ENCODE data around the gene DLEC1.

DLEC1 gene

DNA sequence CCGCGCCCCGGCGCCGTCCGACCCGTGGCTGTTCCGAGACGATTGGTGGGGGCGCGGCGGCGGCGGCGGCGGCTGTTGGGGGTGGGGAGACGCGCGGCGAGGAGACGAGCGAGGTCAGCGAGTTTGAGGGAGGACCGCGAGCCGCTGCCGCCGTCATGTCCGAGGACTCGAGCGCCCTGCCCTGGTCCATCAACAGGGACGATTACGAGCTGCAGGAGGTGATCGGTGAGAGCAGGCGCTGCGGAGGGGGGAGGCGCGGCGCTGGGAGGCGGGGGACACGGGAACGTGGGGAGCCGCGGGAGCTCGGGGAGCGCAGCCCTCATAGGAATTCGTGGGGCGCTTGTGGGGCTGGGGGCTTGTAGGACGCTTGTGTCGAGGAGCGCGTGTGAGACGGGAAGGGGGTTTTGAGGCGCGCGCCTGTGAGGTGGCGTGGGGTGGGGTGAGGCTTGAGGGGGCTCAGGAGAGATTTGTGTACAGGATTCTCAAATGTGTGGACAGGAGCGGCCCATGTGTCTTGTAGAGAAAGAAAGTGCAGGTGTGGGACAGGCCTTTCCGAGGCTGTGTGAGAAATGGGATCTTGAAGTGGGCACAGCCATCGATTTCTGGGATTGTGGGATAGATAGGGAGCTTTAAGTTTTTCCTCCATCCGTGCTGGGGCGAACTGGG, 126.8 kb downstream of the DLEC1 start:
- peak; percentile 59 for DNase-seq

DNA sequence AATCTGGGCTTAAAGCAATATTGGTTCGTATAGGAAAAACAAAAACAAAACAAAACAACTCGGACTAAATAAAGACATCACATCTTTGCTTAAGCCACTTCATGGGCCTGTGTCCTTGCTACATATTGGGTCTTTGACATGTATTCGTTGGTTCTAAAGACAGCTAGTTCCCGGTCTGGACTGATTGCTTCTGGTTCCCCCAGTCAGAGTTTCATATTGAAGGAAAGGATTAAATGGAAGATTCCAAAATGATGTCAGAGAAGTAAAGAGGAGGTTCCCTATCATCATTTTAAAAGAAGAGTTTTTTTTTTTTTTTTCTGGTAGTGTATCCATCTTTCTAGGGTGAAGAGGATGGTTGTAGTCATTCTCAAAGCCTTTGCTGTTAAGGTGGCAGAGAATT, 128.6 kb downstream of the DLEC1 start:
- peak; percentile 13 for DNase-seq

DNA sequence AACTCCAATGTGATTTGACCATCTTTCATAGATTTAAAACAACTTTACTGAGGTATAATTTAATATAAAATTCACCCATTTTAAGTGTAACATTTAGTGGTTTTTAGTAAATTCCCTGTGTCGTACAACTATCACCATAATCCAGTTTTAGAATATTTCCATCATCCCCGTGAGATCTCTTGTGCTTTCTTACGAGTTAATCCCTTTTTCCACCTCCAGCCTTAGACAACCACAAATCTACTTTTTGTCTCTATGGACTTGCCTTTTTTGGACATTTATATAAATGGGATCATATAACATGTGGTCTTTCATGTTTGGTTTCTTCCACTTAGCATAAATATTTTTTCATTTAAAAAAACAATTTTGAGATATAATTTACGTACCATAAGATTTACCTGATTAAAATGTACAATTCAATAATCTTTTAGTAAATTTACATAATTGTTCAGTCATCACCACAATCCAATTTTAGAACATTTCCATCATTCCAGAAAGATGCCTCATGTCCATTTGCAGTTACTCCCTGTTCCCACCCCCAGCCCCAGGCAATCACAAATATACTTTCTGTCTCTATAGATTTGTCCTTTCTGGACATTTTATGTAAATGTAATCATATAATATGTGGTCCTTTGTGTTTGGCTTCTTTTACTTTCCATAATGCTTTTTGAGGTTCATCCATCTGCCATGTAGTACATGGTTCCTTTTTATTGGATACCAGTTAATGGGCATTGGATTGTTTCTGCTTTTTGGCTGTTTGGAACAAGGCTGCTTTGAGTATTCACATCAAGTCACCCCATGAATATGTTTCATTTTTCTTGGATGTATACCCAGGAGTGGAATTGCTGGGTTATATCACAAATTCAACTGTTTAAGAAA, 129.4 kb downstream of the DLEC1 start:
- DNase-seq: peak; percentile 80

DNA sequence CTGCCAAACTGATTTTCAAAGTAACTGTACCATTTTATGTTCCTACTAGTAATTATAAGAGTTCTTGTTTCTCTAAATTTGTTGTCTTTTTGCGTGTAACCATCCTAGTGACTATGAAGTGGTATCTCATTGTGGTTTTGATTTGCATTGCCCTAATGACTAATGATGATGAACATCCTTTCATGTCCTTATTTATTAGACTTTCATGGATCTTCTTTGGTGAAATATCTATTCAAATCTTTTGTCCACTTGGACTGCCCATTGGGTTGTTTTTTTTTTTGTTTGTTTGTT, 130.0 kb downstream of the DLEC1 start:
- peak; percentile 67 for DNase-seq

DNA sequence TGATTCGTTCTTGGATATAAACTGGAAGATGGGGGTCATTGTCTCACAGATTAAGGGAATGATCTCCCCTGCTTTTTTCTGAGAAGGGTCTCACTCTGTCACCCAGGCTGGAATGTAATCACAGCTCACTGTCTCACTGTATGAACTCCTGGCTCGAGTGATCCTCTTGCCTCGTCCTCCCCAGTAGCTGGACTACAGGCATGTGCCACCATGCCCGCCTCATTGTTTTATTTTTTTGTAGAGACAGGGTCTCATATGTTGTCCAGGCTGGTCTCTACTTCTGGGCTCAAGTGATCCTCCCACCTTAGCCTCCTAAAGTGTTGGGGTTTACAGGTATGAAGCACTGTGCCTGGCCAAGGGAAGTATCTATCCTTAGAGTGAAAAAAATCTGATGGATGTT, 131.7 kb downstream of the DLEC1 start:
- no peak for DNase-seq

DNA sequence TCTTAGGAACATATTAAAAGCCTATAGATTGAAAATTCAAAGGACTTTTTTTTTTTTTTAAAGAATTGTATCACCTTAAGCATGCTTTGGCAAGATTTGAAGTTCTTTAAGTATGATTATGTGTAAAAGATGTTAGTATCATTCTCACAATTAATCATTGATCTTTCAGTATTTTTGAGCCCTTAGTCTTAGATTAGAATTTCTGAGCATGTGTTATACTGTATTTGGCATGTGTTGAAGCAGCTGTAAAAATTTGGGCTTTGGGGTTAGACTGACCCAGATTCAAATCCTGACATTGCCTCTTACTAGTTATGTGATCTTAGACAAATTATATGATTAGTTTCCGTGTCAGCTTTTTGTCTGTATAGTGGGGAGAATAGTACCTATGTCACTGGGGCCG, 132.6 kb downstream of the DLEC1 start:
- DNase-seq: no peak

Data from HCEC 1CT (cell line).